RWPE2 (cell line): ENCODE data around the gene CTAG2.
A peak's percentile ranks its signal among the peaks of the same experiment; 100 is the strongest.
"Not testable (repeated sequence)": the region's sequence is repeated elsewhere in the genome, so short reads cannot be mapped to it uniquely, and the experiment has no call there.

Experiments used
- ATAC-seq: fragments of 200-7000 bp; cut with Tn5 transposase; 3 replicates; pipeline ENCODE4 v1.9.1; 2021; ENCODE audit warnings: low read depth
- DNase-seq: peaks from one replicate; pipeline ENCODE4 v3.0.0-alpha.2; 2020; ENCODE audit warnings: low spot score
- H3K27ac ChIP-seq: fragments of 450-650 bp; 2 replicates; pipeline ENCODE4 v1.5.1; 2017; ENCODE audit warnings: mild to moderate bottlenecking; ENCODE audit not compliant: poor library complexity, severe bottlenecking
- H3K27me3 ChIP-seq: fragments of 250-450 bp; sonication (Bioruptor Pico); 2 replicates; pipeline ENCODE4 v1.5.1; 2021; ENCODE audit warnings: mild to moderate bottlenecking, moderate library complexity; ENCODE audit not compliant: insufficient read depth, poor library complexity, severe bottlenecking
- H3K36me3 ChIP-seq: fragments of 250-450 bp; sonication (Bioruptor Pico); 2 replicates; pipeline ENCODE4 v1.5.1; 2020; ENCODE audit warnings: low read depth, mild to moderate bottlenecking, moderate library complexity
- H3K4me1 ChIP-seq: fragments of 250-450 bp; sonication (Bioruptor Pico); 2 replicates; pipeline ENCODE4 v1.5.1; 2021; ENCODE audit warnings: mild to moderate bottlenecking, moderate library complexity; ENCODE audit not compliant: insufficient read depth, poor library complexity, severe bottlenecking
- H3K4me3 ChIP-seq: fragments of 250-450 bp; sonication (Bioruptor Pico); 2 replicates; pipeline ENCODE4 v1.5.1; 2021; ENCODE audit warnings: mild to moderate bottlenecking, moderate library complexity; ENCODE audit not compliant: severe bottlenecking
- H3K9me3 ChIP-seq: fragments of 250-450 bp; sonication (Bioruptor Pico); 2 replicates; pipeline ENCODE4 v1.5.1; 2021; ENCODE audit warnings: mild to moderate bottlenecking, moderate library complexity; ENCODE audit not compliant: severe bottlenecking
- CTCF ChIP-seq: fragments of 450-650 bp; IDR thresholded peaks from one replicate; pipeline ENCODE4 v1.5.1; 2017; ENCODE audit warnings: mild to moderate bottlenecking, moderate library complexity; ENCODE audit not compliant: poor library complexity, severe bottlenecking

Gene CTAG2

GRCh38 chrX:154653413-154653812, at the start of gene CTAG2:
Gene CTAG2, minus strand, starts transcription at chrX:154653579. Its CDS starts 64 bp downstream, at chrX:154653515.
- H3K9me3 ChIP-seq, ATAC-seq, H3K36me3 ChIP-seq, H3K27me3 ChIP-seq, H3K27ac ChIP-seq, H3K4me1 ChIP-seq, H3K4me3 ChIP-seq, DNase-seq: not testable (repeated sequence)

- Histone ChIP-seq H3K36me3 (no peaks in the 10 kb centered on the region), H3K4me3 (no peak overlapping the region), H3K4me1 (peaks cover 3% of the 10 kb centered on the region), H3K27ac (no peak overlapping the region), H3K9me3 (no peaks in the 10 kb centered on the region), H3K27me3 (no peaks in the 10 kb centered on the region)
- no peak for TF ChIP-seq CTCF
- DNase-seq, result no peak
- ATAC-seq, result no peak
Observed at GRCh38 chrX:154698630-154699248, 45.4 kb upstream of the CTAG2 start.

- H3K9me3 ChIP-seq, result no peaks in the 10 kb centered on the region
- DNase-seq (no peak), ATAC-seq (no peak)
- no peaks in the 10 kb centered on the region for H3K36me3 ChIP-seq
- peak overlapping the region; percentile 45 for H3K27ac ChIP-seq
- no peak for TF ChIP-seq CTCF
- H3K4me3 ChIP-seq, result no peak overlapping the region
- H3K27me3 ChIP-seq, result no peaks in the 10 kb centered on the region
- H3K4me1 ChIP-seq, result peaks cover 3% of the 10 kb centered on the region
Observed at GRCh38 chrX:154696676-154697045, 43.3 kb upstream of the CTAG2 start.

GRCh38 chrX:154695911-154696675, 42.7 kb upstream of the CTAG2 start:
- Histone ChIP-seq H3K36me3 (no peaks in the 10 kb centered on the region), H3K27ac (peak overlapping the region; percentile 45), H3K4me1 (peaks cover 3% of the 10 kb centered on the region), H3K9me3 (no peaks in the 10 kb centered on the region), H3K4me3 (no peak overlapping the region), H3K27me3 (no peaks in the 10 kb centered on the region)
- no peak for TF ChIP-seq CTCF
- ATAC-seq, result peak; percentile 90
- DNase-seq, result no peak

- Histone ChIP-seq H3K4me1 (peaks cover 3% of the 10 kb centered on the region), H3K4me3 (no peak overlapping the region), H3K36me3 (no peaks in the 10 kb centered on the region), H3K27ac (no peak overlapping the region), H3K27me3 (no peaks in the 10 kb centered on the region), H3K9me3 (no peaks in the 10 kb centered on the region)
- TF ChIP-seq CTCF, result no peak
- DNase-seq (no peak), ATAC-seq (no peak)
Observed at GRCh38 chrX:154693394-154693793, 40.0 kb upstream of the CTAG2 start.

- H3K36me3 ChIP-seq, H3K9me3 ChIP-seq, DNase-seq, H3K4me1 ChIP-seq, H3K27me3 ChIP-seq, H3K4me3 ChIP-seq, ATAC-seq, H3K27ac ChIP-seq: not testable (repeated sequence)
Observed at GRCh38 chrX:154690438-154690837, 37.1 kb upstream of the CTAG2 start.

GRCh38 chrX:154672084-154672483, 18.7 kb upstream of the CTAG2 start:
- H3K9me3 ChIP-seq, H3K27me3 ChIP-seq, ATAC-seq, H3K4me1 ChIP-seq, H3K4me3 ChIP-seq, DNase-seq, H3K36me3 ChIP-seq, H3K27ac ChIP-seq: not testable (repeated sequence)

- H3K27me3 ChIP-seq, H3K4me3 ChIP-seq, H3K27ac ChIP-seq, H3K4me1 ChIP-seq, H3K36me3 ChIP-seq, ATAC-seq, H3K9me3 ChIP-seq, DNase-seq: not testable (repeated sequence)
Observed at GRCh38 chrX:154670848-154671247, 17.5 kb upstream of the CTAG2 start.
